Purkinje cell (primary cell): Measurements from ENCODE around the gene CEACAM18. TPM values are rescaled to one million over a fixed set of nuclear protein-coding genes. Genes with fewer than 3 reads are reported as not detected.

Experiments used
- polyA plus RNA-seq: library from polyadenylated mRNA; unstranded; fragments of >200 nt; fragmentation: Nextera tagmentation; gene quantifications from 2 replicates; pipeline ENCODE4 v1.2.1, GENCODE V29; 2014

The CEACAM18 gene
- polyA plus RNA-seq: not detected in 2 replicates

DNA sequence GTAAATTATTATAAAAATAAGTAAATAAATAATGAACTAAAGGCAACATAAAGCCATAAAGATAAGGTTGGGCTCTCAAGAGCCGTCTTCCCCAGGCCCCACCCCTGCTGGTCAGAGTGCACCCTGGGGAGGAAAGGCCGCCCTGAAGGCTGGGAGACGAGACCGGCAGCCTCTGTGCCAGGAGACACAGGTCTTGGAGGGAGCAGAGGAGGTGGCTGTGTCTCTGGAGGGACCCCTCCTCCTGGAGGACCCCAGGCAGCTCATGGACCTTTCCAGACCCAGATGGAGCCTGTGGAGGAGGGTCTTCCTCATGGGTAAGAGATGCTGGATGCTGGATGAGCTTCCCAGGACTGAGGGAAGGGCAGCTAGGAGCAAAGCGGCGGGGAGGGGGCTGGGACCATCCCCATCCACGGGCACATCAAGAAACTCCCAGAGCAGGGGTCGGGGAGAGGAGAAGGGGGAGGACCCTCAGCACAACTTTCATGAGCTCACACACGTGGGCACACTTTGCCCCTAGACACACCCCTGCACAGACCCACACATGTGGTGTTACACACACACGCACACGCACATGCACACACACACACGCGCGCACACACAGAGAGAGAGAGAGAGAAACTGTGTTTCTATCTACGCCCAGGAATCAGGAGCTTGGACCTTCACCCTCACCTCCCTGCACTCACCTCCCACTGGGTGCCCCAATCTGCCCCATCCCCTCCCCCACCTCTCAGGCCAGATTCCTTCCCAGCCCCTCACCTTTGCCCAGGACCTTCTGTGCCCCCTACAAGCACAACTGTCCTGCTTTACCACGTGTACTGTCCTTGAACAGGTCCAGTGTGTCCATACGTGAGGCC lies at the start of gene CEACAM18:
Gene CEACAM18 (plus strand): TSS at position 159 of the 854 bp plus-strand sequence.

DNA sequence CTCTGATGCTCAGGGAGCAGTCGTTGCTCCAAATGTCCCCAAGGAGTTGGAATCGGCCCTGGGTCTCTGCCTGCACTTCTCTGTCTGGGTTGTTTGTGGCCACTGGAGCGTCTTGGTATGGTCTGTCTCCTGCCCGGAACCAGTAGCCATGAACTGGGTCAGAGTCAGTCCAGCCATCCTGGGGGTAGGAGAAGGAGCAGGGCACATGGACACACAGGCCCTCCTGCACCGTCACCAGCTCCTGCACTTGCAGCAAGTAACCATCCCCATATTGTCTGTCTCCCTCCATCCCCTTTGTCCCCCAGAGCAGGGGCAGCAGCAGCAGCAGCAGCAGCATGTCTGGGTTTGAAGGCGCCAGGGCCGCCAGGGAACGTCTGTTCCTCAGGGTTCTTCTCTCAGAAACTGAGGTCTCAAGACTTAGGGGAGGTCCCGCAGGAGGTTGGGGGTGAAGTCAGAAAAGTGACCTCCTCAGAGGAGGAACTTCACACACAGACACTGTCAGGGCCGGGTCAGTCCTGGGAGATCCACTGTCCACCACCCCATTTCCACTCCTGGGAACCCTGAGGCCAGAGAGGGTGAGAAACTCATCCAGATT lies 20.2 kb upstream of the CEACAM18 start, which contains the start of gene SIGLEC8:
Gene SIGLEC8 (minus strand): TSS at position 404 of the 595 bp plus-strand sequence. CDS start 67 bp downstream, at position 337.

DNA sequence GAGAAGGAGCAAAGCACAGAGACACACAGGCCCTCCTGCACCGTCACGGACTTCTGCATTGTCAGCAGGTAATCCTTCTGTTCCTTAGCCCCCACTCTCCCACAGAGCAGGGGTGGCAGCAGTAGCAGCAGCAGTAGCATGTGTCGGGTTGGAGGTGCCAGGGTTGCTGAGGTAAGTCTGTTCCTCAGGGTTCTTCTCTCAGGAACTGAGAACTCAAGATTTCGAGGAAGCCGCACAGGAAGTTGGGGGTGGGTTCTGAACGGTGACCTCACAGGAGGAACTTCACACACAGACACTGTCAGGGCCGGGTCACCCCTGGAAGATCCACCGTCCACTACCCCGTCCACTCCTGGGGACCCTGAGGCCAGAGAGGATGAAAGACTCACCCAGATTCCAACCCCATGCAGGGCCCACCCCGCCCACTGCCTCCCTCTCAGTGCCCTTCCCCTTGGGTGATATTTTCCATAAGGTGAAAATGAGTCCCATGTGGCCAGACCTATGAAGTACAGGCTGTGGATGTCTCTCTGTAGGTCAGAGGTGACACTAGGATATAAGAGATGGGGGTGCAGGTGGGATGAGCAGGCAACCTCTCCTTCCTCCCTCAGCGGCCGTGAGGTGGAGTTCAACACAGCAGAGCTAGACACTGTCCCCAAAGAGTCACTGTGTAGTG lies 23.4 kb downstream of the CEACAM18 start, which contains the start of gene SIGLEC12:
Gene SIGLEC12 (minus strand): TSS at position 207 of the 670 bp plus-strand sequence. CDS start 67 bp downstream, at position 140.

DNA sequence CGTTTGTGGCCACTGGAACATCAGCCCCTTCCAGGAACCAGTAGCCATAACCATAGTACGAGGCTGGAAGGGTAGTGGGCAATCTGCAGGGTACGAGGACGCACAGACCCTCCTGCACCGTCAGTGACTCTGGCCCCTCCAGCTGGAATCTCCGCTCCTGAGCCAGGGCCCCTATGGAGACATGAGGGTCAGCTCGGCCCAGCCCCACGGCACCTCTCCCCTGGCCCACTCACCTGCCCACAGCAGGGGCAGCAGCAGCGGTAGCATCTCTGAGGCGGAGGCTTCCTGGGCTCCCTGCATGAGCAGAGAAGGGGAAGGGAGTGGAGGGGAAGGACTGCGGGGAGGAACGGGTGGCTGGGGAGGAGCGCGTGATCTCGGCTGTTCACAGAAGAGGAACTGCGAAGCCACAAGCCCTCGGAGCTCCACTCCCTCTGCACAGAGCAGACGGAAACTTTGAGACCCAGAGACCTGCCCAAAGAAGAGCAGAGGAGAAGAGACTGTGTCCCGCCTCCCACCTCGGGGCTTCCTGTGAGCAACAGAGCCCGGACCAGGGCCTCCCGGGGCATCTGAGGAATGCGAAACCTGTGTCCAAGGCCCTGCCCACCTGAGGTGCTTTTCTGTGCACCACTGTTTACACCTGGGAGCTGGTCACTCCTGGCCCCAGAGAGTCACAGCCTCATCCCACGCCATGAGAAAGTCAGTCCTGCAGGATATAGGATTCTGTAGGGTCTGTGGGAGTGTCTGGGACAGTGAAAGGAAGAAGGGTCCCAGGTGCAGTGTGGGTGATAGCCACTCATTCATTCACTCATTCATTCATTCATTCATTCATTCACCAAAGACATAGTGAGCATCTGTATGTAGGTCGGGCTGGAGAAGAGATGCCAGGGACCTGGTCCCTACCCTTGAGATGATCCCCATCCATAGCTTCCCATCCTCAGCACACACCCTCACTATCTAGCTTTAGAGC lies 53.3 kb downstream of the CEACAM18 start, which contains the start of gene SIGLEC6:
Gene SIGLEC6 (minus strand): TSS at position 322 of the 967 bp plus-strand sequence. CDS start 22 bp downstream, at position 300.

Other genes starting within 250 kb of the CEACAM18 start
- not detected in 2 replicates for gene SIGLECL1, start 227.5 kb upstream of the CEACAM18 start, polyA plus RNA-seq
- 0.32 and 0.78 TPM in 2 replicates for gene IGLON5, start 166.9 kb upstream of the CEACAM18 start, polyA plus RNA-seq
- gene VSIG10L, start 136.4 kb upstream of the CEACAM18 start, polyA plus RNA-seq: 0.27 and 0.81 TPM in 2 replicates
- 75.1 and 77.9 TPM in 2 replicates for gene ETFB, start 112.2 kb upstream of the CEACAM18 start, polyA plus RNA-seq
- 3.4 and 9.2 TPM in 2 replicates for gene CLDND2, start 109.5 kb upstream of the CEACAM18 start, polyA plus RNA-seq
- not detected in 2 replicates for gene NKG7, start 105.9 kb upstream of the CEACAM18 start, polyA plus RNA-seq
- not detected in 2 replicates for gene LIM2, start 90.6 kb upstream of the CEACAM18 start, polyA plus RNA-seq
- not detected in 2 replicates for gene C19orf84, start 87.9 kb upstream of the CEACAM18 start, polyA plus RNA-seq
- not detected in 2 replicates for gene SIGLEC10, start 60.9 kb upstream of the CEACAM18 start, polyA plus RNA-seq
- gene SIGLEC8, start 20.1 kb upstream of the CEACAM18 start, polyA plus RNA-seq: not detected in 2 replicates
- not detected in 2 replicates for gene SIGLEC12, start 23.3 kb downstream of the CEACAM18 start, polyA plus RNA-seq
- gene SIGLEC6, start 53.1 kb downstream of the CEACAM18 start, polyA plus RNA-seq: not detected in 2 replicates
- 1.7 and 3.9 TPM in 2 replicates for gene ZNF175, start 92.7 kb downstream of the CEACAM18 start, polyA plus RNA-seq
- gene SIGLEC5, start 151.9 kb downstream of the CEACAM18 start, polyA plus RNA-seq: not detected in 2 replicates
- gene SIGLEC14, start 168.3 kb downstream of the CEACAM18 start, polyA plus RNA-seq: not detected in 2 replicates
- 2.6 and 5.4 TPM in 2 replicates for gene SPACA6, start 214.8 kb downstream of the CEACAM18 start, polyA plus RNA-seq
- 0.56 TPM in 1 of 2 replicates, not detected in the other for gene HAS1, start 245.5 kb downstream of the CEACAM18 start, polyA plus RNA-seq